Measurements from ENCODE around the gene CAD.

GRCh38 chr2:27250652-27251379 lies 33.6 kb downstream of the CAD start:
- no peak for TF ChIP-seq CTCF (conservative IDR thresholded peaks at IDR 0.05)
- no peak for TF ChIP-seq EZH2 (IDR thresholded peaks at IDR 0.05; ENCODE audit: low read depth)
